Upper lobe of right lung (tissue), 1 donor: ENCODE data around the gene MAB21L4. TPM values are rescaled to one million over a fixed set of nuclear protein-coding genes. Genes with fewer than 3 reads are reported as not detected.

Source experiments
- ATAC-seq: fragments of 200-7000 bp; cut with Tn5 transposase; one replicate; pipeline ENCODE4 v1.9.1; 2020; ENCODE audit warnings: mild to moderate bottlenecking, moderate library complexity
- DNase-seq: peaks from one replicate; pipeline ENCODE4 v3.0.0-alpha.2; 2020
- H3K27ac ChIP-seq: fragments of 200-600 bp; one replicate; pipeline ENCODE4 v1.8.0; 2022
- H3K27me3 ChIP-seq: fragments of 200-600 bp; one replicate; pipeline ENCODE4 v1.8.0; 2022; ENCODE audit warnings: mild to moderate bottlenecking
- H3K36me3 ChIP-seq: fragments of 200-600 bp; one replicate; pipeline ENCODE4 v1.8.0; 2022
- H3K4me1 ChIP-seq: fragments of 200-600 bp; one replicate; pipeline ENCODE4 v1.8.0; 2022
- H3K4me3 ChIP-seq: fragments of 200-600 bp; one replicate; pipeline ENCODE4 v1.8.0; 2022; ENCODE audit warnings: mild to moderate bottlenecking
- H3K9me3 ChIP-seq: fragments of 200-600 bp; one replicate; pipeline ENCODE4 v1.8.0; 2022
- CTCF ChIP-seq: fragments of 200-600 bp; IDR thresholded peaks from one replicate; pipeline ENCODE4 v1.8.0; 2022; ENCODE audit warnings: antibody characterized with exemption
- intact Hi-C: fragments of 100-400 bp; cut with DNase I; formaldehyde crosslinking; loops from one replicate; pipeline ENCODE4 v1.11.0; 2022
- total RNA-seq: library from RNA; stranded (reverse); fragmentation: NEBNext Ultra II Directional; extraction: Animal tissue kit (Norgen Biotek cat#: 25700); gene quantifications from one replicate; pipeline ENCODE4 v1.2.1, GENCODE V29; 2021
- donor health status: DM: no; HTN: yes; CAD: no; lungs with severe emphysema.

Gene MAB21L4
- total RNA-seq, 1 donor from 2014 or later: 22.2 TPM

GRCh38 chr2:240933048-240933965 is 37.4 kb upstream of the MAB21L4 start:
- DNase-seq: peak; percentile 54
- Histone ChIP-seq H3K27me3 (no peaks in the 10 kb centered on the region), H3K4me1 (no peaks in the 10 kb centered on the region), H3K9me3 (no peaks in the 10 kb centered on the region), H3K36me3 (no peaks in the 10 kb centered on the region), H3K4me3 (no peak overlapping the region), H3K27ac (no peak overlapping the region)
- TF ChIP-seq CTCF: no peak
- no peak for ATAC-seq
- intact Hi-C loops: no loop called here

- Histone ChIP-seq H3K36me3 (no peaks in the 10 kb centered on the region), H3K4me3 (no peak overlapping the region), H3K27ac (no peak overlapping the region), H3K9me3 (no peaks in the 10 kb centered on the region), H3K27me3 (no peaks in the 10 kb centered on the region), H3K4me1 (no peaks in the 10 kb centered on the region)
- DNase-seq (no peak), ATAC-seq (no peak)
- no peak for TF ChIP-seq CTCF
- intact Hi-C loops: no loop called here
Measured at GRCh38 chr2:240932724-240933047, 36.7 kb upstream of the MAB21L4 start.

- no peaks in the 10 kb centered on the region for H3K27me3 ChIP-seq
- H3K27ac ChIP-seq: no peak overlapping the region
- no peaks in the 10 kb centered on the region for H3K36me3 ChIP-seq
- H3K4me3 ChIP-seq: no peak overlapping the region
- no peaks in the 10 kb centered on the region for H3K4me1 ChIP-seq
- DNase-seq: peak; percentile 52
- intact Hi-C loops: no loop called here
- ATAC-seq: no peak
- H3K9me3 ChIP-seq: no peaks in the 10 kb centered on the region
- TF ChIP-seq CTCF: no peak
Measured at GRCh38 chr2:240932001-240932723, 36.2 kb upstream of the MAB21L4 start.

GRCh38 chr2:240931319-240931949 is 35.5 kb upstream of the MAB21L4 start:
- H3K27me3 ChIP-seq: no peaks in the 10 kb centered on the region
- ATAC-seq: no peak
- H3K27ac ChIP-seq: no peak overlapping the region
- H3K36me3 ChIP-seq: no peaks in the 10 kb centered on the region
- peak; percentile 49 for DNase-seq
- intact Hi-C loops: no loop called here
- no peak for TF ChIP-seq CTCF
- no peak overlapping the region for H3K4me3 ChIP-seq
- H3K4me1 ChIP-seq: no peaks in the 10 kb centered on the region
- H3K9me3 ChIP-seq: no peaks in the 10 kb centered on the region

GRCh38 chr2:240930631-240931318 is 34.8 kb upstream of the MAB21L4 start:
- Histone ChIP-seq H3K36me3 (no peaks in the 10 kb centered on the region), H3K9me3 (no peaks in the 10 kb centered on the region), H3K27me3 (no peaks in the 10 kb centered on the region), H3K4me1 (no peaks in the 10 kb centered on the region), H3K4me3 (no peak overlapping the region), H3K27ac (no peak overlapping the region)
- TF ChIP-seq CTCF: no peak
- DNase-seq: peak; percentile 58
- intact Hi-C loops: no loop called here
- no peak for ATAC-seq
